ENCODE data around the gene DLX6.
A peak's percentile ranks its signal among the peaks of the same experiment; 100 is the strongest.
"Not testable (repeated sequence)": the region's sequence is repeated elsewhere in the genome, so short reads cannot be mapped to it uniquely, and the experiment has no call there.

Gene DLX6

DNA sequence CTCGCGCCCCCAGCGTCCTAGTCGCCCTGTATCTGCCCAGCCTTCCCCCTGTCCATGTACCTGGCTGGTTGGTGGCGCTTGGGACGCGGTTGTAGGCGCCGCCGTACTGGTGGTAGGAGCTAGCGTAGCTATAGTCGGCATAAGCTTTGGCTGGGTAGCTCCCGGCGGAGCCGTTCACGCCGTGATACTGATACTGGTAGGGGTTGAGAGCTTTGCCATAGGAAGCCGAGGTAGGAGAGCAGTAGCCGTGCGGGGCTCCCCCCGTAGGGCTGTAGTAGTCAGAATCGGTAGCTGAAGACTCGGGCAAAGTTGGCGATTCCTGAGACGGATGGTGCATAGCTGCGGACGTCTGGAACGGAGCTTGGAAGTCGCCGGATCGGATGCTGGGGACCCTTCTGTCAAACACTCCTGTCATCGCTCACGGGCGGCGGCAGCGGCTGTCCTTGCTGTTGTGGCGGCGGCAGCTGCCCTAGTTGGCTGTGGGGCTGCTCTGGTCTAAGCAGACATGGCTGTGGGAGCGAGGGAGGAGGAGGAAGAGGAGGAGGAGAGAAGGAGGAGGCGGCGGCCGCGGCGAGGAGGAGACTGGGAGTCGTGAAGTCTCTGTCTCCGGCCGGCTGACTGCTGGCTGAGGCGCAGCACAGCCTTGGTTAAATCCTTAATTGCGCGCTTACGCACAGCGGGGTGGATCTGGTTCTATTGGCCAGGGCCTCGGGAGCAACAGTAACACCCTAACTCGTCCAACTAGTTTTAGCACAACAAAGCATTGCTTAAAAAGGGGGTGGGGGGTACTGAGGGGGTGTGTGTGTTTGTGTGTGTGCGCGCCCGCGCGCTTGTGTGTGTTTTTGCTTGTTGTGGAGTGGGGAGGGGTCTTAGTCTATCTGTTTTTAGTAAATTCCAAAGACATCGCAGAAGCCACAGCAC, 19.1 kb downstream of the DLX6 start, which contains the start of gene DLX5:
TSS of gene DLX5 (minus strand) at position 623 of the 921 bp plus-strand sequence. CDS start at position 415, 208 bp downstream.
- DNase-seq = peak; percentile 61

DNA sequence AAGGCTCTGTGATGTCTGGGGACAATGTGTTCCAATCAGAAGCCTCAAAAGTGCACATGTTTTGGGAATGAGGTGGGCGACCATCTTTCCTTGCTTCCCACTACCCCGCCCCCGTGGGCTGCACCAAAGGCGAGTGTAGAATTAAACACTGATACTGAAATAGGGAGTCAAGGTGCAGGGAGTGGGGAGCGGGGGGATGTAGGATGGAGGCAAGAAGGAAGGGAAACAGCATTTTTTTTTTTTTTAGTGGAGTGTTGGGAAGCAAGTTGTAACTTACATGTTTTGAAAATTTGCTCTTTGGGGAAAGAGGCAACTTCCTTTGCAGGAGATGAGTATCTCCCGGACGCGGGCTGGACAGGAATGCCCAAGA, 19.8 kb downstream of the DLX6 start:
- DNase-seq = no peak

DNA sequence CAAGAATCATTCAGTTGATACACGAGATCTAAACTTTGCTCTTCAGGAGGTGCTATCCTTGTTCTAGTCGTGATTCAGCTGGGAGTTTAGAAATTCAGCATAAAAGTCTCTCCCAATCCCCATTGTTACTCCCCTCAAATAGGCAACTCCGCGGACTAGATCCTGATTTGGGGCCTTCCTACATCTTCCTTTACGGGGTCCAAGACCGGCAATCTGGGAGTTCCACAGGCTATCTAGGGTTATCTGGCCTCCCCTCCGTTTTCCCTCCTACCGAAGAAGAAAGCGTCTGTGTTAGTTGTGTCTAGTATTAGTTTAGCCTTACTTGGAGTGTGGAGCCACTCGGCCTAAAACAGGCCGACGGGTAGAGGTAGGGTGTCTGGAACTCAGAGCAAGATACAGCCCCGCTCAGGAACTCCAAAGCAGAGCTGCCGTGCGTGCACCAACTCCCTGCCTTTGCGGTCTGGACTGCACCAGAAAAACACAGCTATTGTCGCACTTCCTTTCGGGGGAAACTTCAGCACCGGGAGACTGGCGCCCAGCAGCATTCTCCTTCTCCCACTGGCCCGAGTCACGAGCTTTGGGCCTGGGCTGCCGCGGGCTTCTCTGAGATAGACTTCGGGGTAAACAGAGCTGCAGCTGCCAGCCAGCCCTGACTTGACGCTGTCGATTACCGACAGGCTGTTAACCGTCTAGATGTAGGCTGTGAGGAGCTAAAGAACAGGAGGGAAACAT, 20.8 kb downstream of the DLX6 start:
- DNase-seq = no peak

DNA sequence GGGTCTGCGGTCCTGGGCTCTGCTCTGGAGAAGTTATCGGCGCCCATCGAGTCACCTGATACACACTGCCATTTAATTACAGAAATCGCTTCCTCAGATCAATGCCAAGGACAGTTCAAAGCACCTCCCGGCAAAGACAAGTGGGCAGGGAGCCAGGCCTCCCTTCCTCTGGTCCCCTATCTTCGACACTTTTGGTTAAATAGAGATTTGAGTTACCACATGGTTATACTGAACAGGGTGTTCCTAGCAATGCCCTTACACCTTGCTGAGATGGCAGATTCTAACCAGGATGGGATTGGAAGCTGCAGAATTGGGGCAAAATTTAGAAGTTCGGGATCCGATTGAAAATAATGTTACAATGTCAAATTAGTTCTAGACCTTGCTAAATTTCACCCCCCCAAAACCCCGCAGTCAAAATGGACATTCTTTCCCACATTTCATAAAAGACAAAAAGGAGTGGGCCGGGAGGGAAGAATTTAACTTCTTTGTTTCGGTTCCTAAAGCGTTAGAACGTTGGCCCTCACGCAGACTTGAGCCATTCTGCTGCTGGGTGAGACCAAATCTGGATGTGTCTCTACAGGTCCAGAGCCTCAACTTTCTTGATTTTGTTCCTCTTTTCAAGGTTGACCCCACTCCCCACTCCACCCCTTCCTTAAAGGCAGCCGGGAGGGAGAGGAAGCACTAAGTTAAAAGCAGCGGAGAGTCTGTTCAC, 21.5 kb downstream of the DLX6 start:
- no peak for DNase-seq

DNA sequence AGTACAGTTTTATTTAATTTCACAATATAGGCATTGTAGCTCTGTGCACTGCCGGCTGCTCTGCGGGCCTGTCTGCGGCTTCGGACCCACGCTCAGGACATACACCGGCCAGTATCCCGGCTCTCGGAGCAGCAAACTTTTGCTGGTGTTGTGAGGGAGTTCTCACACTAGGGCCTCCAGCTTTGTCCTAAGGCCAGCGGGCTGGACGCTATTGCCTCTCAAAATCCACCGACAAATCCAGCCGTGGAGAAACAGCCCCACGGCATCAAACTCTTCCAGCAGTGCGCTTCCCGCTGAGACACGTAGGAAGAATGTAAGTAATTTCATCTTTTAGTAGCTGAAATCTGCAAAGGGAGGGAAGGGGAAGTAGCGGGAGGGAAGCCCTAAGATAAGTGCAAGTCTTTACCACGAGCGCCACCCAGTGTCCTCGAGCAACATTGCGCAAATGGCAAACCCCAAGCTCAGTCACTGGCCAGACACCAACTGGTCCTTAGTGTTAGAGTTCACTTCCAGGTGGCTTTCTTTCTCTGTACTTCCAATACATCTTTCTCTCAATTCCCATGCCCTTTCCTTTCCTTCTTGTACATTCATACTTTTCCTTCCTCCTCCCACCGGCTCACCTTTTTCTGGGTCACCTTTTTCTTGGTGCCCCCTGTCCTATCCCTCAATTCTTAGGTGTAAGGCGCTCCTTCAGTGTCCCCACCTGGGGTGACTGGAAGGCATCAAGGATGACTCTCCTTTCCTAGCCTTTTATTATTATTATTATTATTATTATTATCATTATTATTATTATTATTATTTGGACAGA, 22.3 kb downstream of the DLX6 start:
- DNase-seq = peak; percentile 71

DNA sequence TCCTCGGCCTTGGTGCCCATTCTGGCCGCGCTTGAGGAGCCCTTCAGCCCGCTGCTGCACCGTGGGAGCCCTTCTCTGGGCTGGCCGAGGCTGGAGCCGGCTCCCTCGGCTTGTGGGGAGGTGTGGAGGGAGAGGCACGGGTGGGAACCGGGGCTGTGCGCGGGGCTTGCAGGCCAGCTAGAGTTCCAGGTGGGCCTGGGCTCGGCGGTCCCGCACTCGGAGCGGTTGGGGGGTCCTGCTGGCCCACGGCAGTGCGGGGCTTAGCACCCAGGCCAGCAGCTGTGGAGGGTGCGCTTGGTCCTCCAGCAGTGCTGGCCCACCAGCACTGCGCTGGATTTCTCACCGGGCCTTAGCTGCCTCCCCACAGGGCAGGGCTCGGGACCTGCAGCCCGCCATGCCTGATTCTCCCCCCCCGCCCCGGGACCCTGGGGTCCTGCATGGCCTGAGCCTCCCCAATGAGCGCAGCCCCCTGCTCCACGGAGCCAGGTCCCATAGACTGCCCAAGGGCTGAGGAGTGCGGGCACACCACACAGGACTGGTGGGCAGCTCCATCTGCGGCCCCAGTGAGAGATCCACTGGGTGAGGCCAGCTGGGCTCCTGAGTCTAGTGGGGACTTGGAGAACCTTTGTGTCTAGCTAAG, 29.0 kb downstream of the DLX6 start:
- not testable (repeated sequence) for DNase-seq

DNA sequence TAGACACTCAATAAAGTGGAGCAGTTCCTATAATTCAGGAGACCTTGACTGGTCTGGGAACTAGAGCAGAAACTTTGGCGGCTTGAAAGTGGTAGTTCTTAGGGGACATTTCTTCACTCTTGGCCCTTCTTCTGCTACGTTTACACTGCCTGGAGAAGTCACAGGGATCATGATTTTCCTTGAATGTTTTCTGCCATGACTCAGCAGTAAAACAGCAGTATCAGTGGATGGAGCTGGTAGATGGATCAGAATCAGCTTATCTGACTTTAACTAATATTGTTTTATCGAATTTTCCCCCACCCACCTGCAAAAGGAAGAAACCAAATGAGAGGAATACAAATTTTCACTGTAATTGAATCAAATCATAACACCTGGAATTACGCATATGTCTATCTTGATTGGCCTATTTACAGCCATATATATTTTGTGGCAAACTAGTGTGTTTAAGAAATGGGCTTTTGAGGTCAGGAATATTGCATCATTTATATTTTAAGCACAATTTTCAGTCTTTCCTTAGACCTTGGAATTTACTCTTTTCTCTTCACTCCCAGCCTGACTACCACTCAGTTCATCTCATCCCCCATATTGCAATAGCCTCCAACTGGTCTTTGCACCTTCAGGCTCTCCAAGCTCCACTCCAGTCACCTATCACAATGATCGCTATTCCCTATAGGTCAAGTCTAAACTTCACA, 34.2 kb downstream of the DLX6 start:
- no peak for DNase-seq

DNA sequence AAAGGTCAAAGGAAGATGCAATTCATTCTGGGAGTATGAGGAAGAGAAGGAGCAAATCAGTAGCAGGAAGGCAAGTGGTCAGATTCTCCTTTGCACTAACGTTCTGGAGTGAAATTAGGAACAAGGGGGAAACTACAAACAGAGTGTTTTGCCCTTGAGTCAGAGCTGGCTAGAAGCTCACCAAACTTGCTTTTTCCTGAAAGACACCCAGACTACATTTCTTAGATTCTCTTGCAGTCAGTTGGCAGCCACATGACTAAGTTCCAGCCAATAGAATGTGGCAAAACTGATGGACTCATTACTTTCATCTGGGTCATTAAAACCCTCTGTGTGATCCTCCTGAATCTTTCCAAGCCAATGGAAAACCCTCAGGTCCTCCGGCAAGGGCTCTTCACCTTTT, 37.9 kb downstream of the DLX6 start:
- no peak for DNase-seq
